GM06990 (cell line): ENCODE data around the gene IGFN1.

ENCODE experiments used
- DNase-seq: peaks from one replicate; pipeline ENCODE4 v3.0.0-alpha.2; 2011; ENCODE audit not compliant: insufficient read length; ENCODE audit errors: extremely low read depth
- H3K27me3 ChIP-seq: replicated peaks from 2 replicates; pipeline ENCODE4 v1.6.0; 2011; ENCODE audit warnings: low read length; ENCODE audit not compliant: control insufficient read depth, insufficient read depth
- H3K36me3 ChIP-seq: 2 replicates; pipeline ENCODE4 v1.5.1; 2011; ENCODE audit warnings: low read length; ENCODE audit not compliant: control insufficient read depth, insufficient read depth
- H3K4me3 ChIP-seq: replicated peaks from 2 replicates; pipeline ENCODE4 v1.5.1; 2011; ENCODE audit warnings: low read depth, mild to moderate bottlenecking, control low read depth, low read length
- CTCF ChIP-seq: IDR thresholded peaks from 2 replicates; pipeline ENCODE4 v1.5.1; 2011; ENCODE audit warnings: low read length, control low read depth, mild to moderate bottlenecking, inconsistent platforms; ENCODE audit not compliant: insufficient read depth, poor library complexity, severe bottlenecking

The IGFN1 gene

GRCh38 chr1:201206176-201206575 lies 15.6 kb downstream of the IGFN1 start:
- TF ChIP-seq CTCF = no peak
- DNase-seq = no peak
- H3K27me3 ChIP-seq = peaks cover 3% of the 10 kb centered on the region
- no peaks in the 10 kb centered on the region for H3K36me3 ChIP-seq
- H3K4me3 ChIP-seq = no peak overlapping the region

- H3K36me3 ChIP-seq = no peaks in the 10 kb centered on the region
- TF ChIP-seq CTCF = no peak
- H3K27me3 ChIP-seq = peaks cover 3% of the 10 kb centered on the region
- H3K4me3 ChIP-seq = no peak overlapping the region
- no peak for DNase-seq
Observed at GRCh38 chr1:201207046-201207445, 16.4 kb downstream of the IGFN1 start.

GRCh38 chr1:201208236-201208635 lies 17.6 kb downstream of the IGFN1 start:
- peaks cover 3% of the 10 kb centered on the region for H3K27me3 ChIP-seq
- DNase-seq = no peak
- no peak overlapping the region for H3K4me3 ChIP-seq
- no peaks in the 10 kb centered on the region for H3K36me3 ChIP-seq
- no peak for TF ChIP-seq CTCF

- no peaks in the 10 kb centered on the region for H3K36me3 ChIP-seq
- no peak for TF ChIP-seq CTCF
- DNase-seq = no peak
- H3K4me3 ChIP-seq = no peak overlapping the region
- H3K27me3 ChIP-seq = peaks cover 2% of the 10 kb centered on the region
Observed at GRCh38 chr1:201212056-201212455, 21.4 kb downstream of the IGFN1 start.

- no peak for TF ChIP-seq CTCF
- peaks cover 2% of the 10 kb centered on the region for H3K27me3 ChIP-seq
- H3K4me3 ChIP-seq = no peak overlapping the region
- no peak for DNase-seq
- no peaks in the 10 kb centered on the region for H3K36me3 ChIP-seq
Observed at GRCh38 chr1:201212461-201213055, 21.9 kb downstream of the IGFN1 start.
